NK-92 (cell line): ENCODE measurements around the gene SRPX2.

Experiments
- DNase-seq: peaks from one replicate; lab custom pipeline; 2025; ENCODE audit not compliant: unreplicated experiment; lab: John Stamatoyannopoulos, UW

Gene SRPX2, protein sequence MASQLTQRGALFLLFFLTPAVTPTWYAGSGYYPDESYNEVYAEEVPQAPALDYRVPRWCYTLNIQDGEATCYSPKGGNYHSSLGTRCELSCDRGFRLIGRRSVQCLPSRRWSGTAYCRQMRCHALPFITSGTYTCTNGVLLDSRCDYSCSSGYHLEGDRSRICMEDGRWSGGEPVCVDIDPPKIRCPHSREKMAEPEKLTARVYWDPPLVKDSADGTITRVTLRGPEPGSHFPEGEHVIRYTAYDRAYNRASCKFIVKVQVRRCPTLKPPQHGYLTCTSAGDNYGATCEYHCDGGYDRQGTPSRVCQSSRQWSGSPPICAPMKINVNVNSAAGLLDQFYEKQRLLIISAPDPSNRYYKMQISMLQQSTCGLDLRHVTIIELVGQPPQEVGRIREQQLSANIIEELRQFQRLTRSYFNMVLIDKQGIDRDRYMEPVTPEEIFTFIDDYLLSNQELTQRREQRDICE

DNA sequence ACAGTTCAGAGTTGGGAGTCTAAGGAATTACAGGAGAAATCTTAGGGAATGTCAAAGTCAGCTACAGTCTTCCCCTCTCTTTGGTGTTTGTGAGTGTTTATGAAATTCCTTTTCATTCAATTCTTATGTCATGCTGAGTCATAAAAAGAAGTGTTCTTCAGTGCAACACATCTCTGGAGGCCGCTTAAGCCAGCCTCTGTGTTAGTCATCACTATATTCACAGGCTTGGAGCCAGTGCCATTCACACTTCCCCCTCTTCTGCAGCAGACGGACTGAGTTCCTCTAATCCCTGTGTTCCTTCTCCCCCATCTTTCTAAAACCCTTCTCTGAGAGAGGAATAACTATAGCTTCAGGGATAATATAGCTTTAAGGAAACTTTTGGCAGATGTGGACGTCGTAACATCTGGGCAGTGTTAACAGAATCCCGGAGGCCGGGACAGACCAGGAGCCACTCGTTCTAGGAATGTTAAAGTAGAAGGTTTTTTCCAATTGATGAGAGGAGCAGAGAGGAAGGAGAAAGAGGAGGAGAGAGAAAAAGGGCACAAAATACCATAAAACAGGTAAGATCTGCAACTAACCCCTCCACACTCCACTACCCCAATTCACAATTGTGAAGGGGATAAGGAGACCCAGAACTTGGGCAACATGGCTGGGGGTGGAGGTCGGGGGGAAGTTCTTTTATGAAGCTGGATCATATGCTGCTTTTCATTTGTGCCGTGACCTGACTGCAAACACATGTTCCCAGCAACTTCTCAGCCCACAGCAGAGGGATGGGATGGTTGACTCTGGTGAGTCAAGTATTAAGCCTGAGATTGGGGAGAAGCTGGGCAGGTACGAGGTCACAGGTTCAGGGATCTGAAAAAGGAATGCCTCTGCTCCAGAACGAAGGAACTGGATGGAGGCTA is at the start of gene SRPX2:
Gene SRPX2, plus strand, starts transcription at position 244 of the 905 bp plus-strand sequence. CDS start 2,124 bp downstream, outside the sequence.
- DNase-seq = no peak

- no peak for DNase-seq
Observed at GRCh38 chrX:100596601-100597000, 47.4 kb upstream of the SRPX2 start.

DNA sequence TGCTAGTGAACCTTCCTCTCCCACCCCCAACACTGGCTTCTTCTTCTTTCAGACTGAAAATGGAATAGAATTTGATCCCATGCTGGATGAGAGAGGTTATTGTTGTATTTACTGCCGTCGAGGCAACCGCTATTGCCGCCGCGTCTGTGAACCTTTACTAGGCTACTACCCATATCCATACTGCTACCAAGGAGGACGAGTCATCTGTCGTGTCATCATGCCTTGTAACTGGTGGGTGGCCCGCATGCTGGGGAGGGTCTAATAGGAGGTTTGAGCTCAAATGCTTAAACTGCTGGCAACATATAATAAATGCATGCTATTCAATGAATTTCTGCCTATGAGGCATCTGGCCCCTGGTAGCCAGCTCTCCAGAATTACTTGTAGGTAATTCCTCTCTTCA is 44.5 kb upstream of the SRPX2 start:
- DNase-seq = no peak

DNA sequence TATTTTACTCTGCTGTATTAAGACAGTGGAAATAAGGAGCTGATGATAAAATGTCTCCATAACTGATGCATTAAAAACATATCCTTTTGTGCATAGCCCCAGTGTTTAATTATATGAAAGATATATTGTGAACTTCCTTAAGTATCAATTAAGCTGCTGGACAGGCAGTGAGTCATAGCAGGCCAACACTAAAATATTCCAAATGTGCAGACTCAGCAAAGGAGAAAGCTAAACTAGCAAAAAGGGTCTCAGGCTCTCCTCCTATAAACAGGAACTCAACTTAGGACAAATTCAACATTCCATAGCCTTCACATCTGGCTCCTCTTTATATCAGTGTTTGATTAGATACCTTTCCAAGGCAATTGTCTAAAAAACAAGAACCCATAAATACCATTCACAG is 43.7 kb upstream of the SRPX2 start:
- no peak for DNase-seq

DNA sequence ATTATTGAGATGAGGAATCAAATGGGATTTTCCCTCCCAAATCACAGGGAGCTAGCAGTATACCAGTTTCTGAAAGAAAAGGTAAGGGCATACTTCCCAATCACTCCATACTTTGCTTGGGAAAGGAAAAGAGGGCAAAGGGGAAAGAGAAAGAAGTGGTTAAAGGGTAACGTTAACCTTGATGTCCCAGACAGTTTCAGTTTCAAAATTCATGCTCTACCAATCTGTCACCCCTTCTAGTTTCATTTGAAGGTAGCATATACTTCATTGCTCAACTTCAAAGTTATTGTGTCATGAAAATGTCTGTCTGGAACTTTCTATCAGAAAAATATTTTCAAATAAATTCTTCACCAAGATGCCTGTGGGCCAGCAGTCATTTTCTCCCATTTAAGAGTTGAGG is 43.2 kb upstream of the SRPX2 start:
- no peak for DNase-seq

- no peak for DNase-seq
Observed at GRCh38 chrX:100606753-100607152, 37.2 kb upstream of the SRPX2 start.

- no peak for DNase-seq
Observed at GRCh38 chrX:100609591-100609990, 34.4 kb upstream of the SRPX2 start.

DNA sequence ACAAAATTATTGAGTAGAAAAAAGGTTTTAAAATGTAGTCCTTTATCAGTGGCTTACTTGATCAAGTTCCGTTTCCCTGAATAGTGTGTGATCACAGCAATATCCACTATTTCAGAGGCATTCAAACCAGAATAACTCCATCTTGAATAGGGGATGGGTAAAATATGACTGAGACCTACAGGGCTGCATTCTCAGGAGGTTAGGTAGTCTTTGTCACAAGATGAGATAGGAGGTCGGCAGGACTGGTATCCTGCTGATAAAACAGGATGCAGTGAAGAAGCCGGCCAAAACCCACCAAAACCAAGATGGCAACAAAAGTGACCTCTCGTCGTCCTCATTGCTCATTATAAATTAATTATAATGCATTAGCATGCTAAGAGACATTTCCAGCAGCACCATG is 32.0 kb upstream of the SRPX2 start:
- no peak for DNase-seq

DNA sequence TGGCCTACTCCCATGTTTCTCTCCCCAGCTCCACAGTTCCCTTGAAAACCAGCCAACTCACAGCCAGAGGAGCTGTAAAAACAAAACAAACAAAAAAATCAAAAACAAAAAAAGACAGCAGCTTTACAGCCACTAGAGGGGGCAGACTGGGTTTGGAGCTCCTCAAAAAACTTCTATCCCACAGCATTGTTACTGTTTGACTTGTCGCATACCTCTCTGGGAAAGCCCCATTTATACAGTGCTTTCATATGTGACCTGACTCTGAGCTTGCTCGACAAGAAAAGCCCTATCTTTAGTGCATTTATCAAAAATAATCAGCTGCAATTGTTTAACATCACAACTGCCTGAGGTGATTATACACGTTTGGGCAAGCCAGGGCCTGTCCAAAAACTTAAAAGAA is 29.0 kb upstream of the SRPX2 start:
- DNase-seq = no peak

GRCh38 chrX:100623001-100623400 is 21.0 kb upstream of the SRPX2 start:
- DNase-seq = no peak

DNA sequence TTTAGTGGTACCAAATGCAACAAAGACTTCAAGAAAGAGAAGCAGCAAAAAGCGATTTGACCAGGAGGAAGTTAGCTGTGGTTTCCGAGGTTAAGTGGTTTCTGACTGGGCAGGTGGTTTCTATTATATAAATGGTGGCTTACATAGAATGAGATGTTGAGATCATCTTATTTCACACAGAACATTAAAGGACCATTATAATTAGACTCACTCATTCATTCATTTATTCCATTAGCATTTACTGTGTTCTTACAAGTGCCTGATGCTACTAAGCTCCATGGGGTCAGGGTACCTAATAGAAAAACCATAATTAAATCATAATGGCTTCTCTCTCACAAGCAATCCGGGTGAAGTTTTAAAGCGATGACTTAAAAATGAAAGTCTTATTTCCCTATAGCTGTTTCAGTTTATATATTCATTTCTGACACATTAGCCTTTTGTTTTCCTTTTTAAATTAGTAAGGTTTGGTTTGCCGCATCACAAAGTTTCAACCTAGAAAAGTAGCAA is 18.0 kb upstream of the SRPX2 start:
- no peak for DNase-seq

DNA sequence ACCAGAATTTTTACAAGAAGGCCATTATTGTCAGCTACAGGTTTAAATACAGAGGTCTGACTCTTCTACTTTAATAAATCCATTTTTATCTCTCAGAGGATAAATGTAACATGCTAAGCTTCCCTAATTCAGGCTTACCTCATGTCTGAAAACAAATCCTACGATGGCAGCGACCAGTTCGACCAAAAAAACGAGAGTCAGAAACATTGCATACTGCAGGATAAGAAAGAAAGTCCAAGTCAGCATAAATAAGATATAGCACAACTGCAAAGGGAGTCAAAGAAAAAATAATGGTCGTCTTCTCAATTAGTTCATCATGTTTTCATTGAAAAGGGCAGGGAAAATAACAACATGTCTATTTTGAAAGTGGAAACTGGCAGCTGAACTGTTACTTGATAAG is 9.0 kb upstream of the SRPX2 start:
- DNase-seq = no peak

DNA sequence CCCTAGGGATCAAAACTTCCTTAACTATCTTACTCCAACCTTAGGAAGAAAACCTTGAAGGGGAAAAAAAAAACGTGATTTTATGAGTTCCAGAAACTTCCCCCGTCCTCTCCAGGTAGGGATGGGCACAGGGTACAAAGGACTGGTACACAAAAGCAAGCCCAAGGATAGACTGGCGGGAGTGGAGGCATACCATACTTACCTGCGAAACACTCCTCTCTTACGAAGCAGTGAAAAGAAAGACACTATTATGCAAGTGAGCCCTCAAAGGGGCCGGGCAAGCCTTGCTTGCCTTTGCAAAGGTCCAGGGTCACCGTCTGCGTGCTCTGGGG is 8.0 kb upstream of the SRPX2 start:
- no peak for DNase-seq

DNA sequence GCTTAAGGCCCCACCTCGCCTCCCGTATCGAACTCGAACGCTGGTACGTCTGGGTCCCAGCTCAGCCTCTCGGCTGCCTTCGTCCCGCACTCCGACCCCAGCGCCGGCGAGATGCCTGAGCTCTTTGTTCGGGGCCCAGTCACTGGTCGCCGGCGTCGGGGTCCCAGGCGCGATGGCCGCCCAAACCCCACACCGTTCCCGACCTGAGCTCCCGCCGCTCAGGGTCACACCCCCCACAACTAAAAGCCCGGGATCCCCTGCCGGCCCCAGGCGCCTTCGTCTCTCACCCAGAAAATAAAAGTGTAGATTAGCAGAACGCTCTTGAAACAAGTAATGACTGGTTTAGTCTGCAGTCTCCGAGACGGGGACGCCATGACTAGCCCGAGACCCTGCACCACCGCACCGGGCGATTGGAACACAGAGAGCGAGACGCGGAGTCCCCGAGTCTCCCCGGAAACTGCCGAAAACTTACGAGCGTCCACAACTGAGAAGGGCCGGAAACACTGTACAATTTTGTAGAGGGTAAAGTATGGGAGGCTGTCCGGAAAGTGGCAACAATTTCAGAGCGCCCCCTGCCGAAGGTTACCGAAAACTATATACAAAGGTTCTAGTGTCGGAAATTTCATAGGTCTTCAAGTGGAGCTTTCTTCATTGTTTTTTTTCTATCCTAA is 7.5 kb upstream of the SRPX2 start, which contains the start of gene TSPAN6:
Gene TSPAN6, minus strand, starts transcription at position 486 of the 671 bp plus-strand sequence. Its CDS starts 112 bp downstream, at position 374.
- DNase-seq = no peak

GRCh38 chrX:100642290-100642689 is 1.7 kb upstream of the SRPX2 start:
- DNase-seq = no peak

DNA sequence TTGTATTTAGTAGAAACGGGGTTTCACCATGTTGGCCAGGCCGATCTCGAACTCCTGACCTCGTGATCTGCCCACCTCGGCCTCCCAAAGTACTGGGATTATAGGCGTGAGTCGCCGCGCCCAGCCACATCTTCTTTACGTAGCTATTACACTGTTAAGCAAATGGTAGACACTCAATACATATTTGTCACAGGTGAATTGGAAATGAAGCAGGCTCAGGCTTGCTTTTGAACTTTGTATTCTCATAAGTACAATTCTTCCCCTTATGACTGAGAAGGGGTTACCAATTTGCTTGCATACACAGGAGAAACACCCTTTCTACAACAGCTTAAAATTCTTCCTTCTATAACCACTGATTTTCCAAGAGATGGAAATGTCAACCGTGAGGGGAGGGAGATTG is 787 bp upstream of the SRPX2 start:
- no peak for DNase-seq

- DNase-seq = no peak
Observed at GRCh38 chrX:100645106-100645505, 1.1 kb downstream of the SRPX2 start.

DNA sequence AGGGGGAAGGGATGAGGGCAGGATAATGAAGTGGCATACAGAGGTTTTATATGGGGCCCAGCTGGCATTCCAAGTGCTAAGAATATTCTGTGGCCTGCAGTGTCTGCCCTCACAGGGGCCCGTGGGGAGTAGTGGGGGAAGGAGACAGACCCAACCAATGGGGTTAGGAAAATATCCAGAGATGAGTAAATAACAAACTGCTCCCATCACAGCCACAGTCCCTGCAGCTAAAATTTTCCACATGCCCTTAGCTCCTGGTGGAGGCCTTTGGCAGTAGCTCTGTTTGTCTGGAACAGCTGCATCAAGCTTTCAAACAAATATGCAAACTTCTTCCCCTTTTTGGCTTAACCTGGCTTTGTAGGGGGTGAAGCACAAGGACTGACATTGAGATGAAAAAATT is 3.1 kb downstream of the SRPX2 start:
- DNase-seq = no peak

DNA sequence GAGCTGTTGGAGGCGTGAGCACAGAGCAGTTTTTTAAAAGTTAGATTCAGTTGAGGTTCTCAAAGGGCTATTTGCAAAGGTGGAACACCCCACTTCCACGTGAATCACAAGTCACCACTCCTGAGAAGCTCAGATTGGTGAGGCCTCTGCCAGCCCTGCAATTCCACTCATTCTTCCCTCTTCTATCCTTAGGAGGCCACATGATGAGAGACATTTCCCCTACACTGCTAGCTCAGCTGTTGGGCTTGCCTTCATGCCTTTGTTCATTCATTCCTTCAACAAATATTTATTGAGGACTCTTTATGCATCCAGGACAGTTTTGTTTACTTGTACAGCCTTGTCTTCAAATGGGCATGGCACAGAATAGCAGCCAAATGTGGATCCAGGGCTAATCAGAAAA is 3.7 kb downstream of the SRPX2 start:
- DNase-seq = no peak

GRCh38 chrX:100648458-100649417 is 4.7 kb downstream of the SRPX2 start:
- DNase-seq = no peak
